Memory B cell (primary cell): ENCODE results near the gene KLHL3.

Experiments
- ATAC-seq: fragments of 150-1000 bp; cut with Tn5 transposase; 2 replicates; pipeline ENCODE4 v1.10.0; 2021; ENCODE audit warnings: low read depth, mild to moderate bottlenecking, moderate library complexity
- DNase-seq, 2 donors: peaks; one replicate each; pipeline ENCODE4 v3.0.0; 2022; ENCODE audit warnings: low spot score in 2 of 2
- H3K27ac Mint-ChIP-seq: one replicate; pipeline ENCODE4 v1.8.0; 2022; ENCODE audit warnings: mild to moderate bottlenecking, moderate library complexity, mixed read lengths
- H3K27me3 Mint-ChIP-seq: one replicate; pipeline ENCODE4 v1.8.0; 2022; ENCODE audit warnings: mixed read lengths
- H3K36me3 Mint-ChIP-seq: one replicate; pipeline ENCODE4 v1.8.0; 2022; ENCODE audit warnings: mild to moderate bottlenecking, mixed read lengths
- H3K4me1 Mint-ChIP-seq: one replicate; pipeline ENCODE4 v1.8.0; 2022; ENCODE audit warnings: mixed read lengths
- H3K4me3 Mint-ChIP-seq: one replicate; pipeline ENCODE4 v1.8.0; 2022; ENCODE audit warnings: mild to moderate bottlenecking, moderate library complexity, mixed read lengths
- H3K9me3 Mint-ChIP-seq: one replicate; pipeline ENCODE4 v1.8.0; 2022; ENCODE audit warnings: mixed read lengths

KLHL3 gene

DNA sequence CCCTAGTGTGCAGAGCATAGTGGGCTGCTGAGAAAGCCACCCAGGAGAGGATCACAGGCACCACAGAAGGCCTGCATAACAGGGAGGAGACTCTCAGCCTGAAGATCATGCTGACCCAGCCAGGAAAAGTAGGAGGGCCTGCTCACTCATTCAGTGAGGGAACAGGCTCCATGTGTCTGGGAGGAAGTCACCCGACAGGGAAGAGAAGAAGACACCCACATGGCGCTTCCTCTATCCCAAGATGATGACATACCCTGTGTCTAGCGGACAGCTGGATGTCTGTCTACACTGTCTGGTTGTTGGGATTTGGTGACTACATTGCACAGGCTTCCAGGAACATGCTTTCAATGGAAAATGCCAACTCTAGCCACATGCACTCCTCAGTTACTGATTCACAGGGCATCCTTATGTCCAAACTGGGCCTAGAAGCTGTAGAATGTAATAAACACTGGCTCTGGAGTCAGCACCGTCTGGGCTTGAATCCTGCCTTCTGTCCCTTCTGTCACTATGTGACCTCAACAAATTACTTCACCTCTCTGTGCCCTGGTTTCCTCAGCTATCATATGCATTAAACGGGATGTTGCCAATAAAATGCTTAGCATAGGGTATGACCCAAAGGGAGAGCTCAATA is 47.6 kb downstream of the KLHL3 start:
- Mint-ChIP-seq H3K36me3 (peaks cover 20% of the 10 kb centered on the region), H3K27me3 (peaks cover 5% of the 10 kb centered on the region), H3K27ac (no peak overlapping the region), H3K4me3 (no peak overlapping the region), H3K4me1 (no peaks in the 10 kb centered on the region), H3K9me3 (no peaks in the 10 kb centered on the region)
- no peak for ATAC-seq
- DNase-seq = no peak

DNA sequence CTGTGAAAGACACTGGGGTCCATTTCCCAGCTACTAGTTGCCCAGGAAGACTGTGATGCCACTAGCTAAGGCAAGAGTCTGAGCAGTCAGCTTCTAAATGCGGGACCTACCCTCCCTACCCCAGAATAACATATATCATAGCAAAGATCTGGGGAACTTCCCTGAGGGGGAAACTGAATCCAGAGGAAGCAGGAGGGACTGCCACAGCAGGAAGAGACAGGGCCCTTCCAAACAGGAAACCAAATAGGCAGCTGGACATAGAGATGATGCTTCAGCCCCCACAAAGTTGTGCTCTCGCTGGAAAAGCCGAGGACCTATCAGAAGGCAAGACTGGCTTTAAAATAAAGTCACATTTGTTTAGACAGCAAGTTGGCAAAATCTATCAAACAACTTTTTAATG is 51.1 kb downstream of the KLHL3 start:
- no peaks in the 10 kb centered on the region for H3K9me3 Mint-ChIP-seq
- H3K36me3 Mint-ChIP-seq = peaks cover 17% of the 10 kb centered on the region
- H3K4me3 Mint-ChIP-seq = no peak overlapping the region
- no peaks in the 10 kb centered on the region for H3K4me1 Mint-ChIP-seq
- H3K27ac Mint-ChIP-seq = no peak overlapping the region
- DNase-seq (no peak), ATAC-seq (no peak)
- H3K27me3 Mint-ChIP-seq = peaks cover 5% of the 10 kb centered on the region

DNA sequence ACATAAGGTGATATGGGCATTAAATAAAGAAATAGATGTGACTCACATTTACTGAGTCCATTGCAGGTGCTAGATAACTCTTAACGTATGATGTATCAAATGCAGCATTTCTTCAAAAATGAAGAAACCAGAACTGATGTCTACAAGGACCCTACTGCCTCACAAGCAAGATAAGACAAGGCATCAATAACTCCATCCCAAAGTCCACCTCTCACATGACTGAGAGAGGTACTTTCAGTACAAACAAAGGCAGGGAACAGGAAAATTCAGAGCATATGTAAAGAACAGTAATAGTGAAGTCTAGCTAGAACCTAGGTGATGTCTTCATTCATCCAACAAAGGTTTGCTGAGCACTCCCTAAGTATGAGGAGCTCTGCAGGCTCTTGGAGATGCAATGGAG is 54.7 kb downstream of the KLHL3 start:
- no peak overlapping the region for H3K4me3 Mint-ChIP-seq
- H3K27ac Mint-ChIP-seq = no peak overlapping the region

DNA sequence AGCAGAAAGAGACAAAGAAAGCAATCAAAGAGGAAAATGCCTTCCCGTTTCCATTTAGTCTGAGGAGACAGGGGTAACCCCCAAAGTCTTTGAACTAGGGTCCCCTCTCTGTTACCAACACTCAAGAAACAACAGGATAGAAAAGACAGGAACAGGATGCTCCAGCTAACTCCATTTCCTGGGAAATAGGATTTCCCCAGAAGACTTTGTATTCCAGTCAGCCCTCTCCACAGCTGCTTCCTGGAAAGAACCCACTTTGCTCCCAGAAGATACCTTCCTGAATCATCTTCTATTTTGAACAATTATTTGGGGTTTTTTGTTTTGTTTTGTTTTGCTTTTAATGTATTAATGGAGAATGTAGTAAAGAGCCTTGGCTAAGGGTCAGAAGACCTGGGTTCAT is 56.0 kb downstream of the KLHL3 start:
- Mint-ChIP-seq H3K4me3 (no peak overlapping the region), H3K36me3 (peaks cover 17% of the 10 kb centered on the region), H3K27me3 (peaks cover 3% of the 10 kb centered on the region), H3K27ac (no peak overlapping the region), H3K9me3 (no peaks in the 10 kb centered on the region), H3K4me1 (no peaks in the 10 kb centered on the region)
- DNase-seq = no peak
- no peak for ATAC-seq

More for the DNA sequence above, 54.7 kb downstream of the KLHL3 start:
- no peaks in the 10 kb centered on the region for H3K4me1 Mint-ChIP-seq
- no peak for DNase-seq
- H3K36me3 Mint-ChIP-seq = peaks cover 17% of the 10 kb centered on the region
- H3K9me3 Mint-ChIP-seq = no peaks in the 10 kb centered on the region
- H3K27me3 Mint-ChIP-seq = peaks cover 3% of the 10 kb centered on the region
- ATAC-seq = no peak

DNA sequence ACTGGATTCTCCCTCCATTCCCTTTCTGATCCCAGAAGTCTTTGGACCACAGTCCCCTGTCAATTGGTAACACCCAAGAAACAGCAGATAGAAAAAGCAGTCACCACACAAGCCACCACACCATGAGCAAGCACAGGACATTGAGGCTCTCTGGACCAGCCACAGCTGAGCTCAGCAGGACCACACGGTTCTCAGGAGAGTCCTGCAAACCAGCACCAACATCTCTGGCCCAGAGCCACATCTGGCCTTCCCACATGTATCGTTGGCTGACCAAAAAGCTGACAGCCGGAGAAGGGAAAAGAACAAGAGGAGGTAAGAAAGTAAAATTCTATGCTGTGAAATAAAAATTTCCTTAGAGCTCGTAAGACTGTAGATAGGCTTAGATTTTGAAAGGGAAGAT is 56.7 kb downstream of the KLHL3 start:
- Mint-ChIP-seq H3K27ac (no peak overlapping the region), H3K4me1 (no peaks in the 10 kb centered on the region), H3K36me3 (peaks cover 13% of the 10 kb centered on the region), H3K27me3 (peaks cover 3% of the 10 kb centered on the region), H3K9me3 (no peaks in the 10 kb centered on the region), H3K4me3 (no peak overlapping the region)
- no peak for ATAC-seq
- DNase-seq = no peak

DNA sequence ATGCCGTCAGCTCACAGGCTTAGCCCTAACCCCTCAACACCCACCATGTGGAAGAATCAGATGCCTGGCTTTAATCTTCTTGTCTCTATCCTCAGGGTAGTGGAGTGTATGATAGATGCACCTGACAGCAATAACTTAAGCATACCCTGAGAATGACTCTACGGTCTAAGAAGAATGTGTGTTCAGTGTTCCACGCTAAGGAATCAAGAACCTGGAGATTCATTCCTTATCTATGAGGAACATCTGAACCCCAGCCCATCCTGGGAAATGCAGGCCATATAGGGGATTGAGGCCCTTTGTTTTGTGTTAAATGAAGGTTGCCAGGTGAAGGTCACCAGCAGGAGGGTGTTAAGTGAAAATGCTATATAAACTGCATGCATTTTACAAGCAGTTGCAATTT is 63.0 kb downstream of the KLHL3 start:
- DNase-seq (no peak), ATAC-seq (no peak)
- Mint-ChIP-seq H3K4me1 (no peaks in the 10 kb centered on the region), H3K9me3 (no peaks in the 10 kb centered on the region), H3K27me3 (no peaks in the 10 kb centered on the region), H3K36me3 (peaks cover 6% of the 10 kb centered on the region), H3K4me3 (no peak overlapping the region), H3K27ac (no peak overlapping the region)

DNA sequence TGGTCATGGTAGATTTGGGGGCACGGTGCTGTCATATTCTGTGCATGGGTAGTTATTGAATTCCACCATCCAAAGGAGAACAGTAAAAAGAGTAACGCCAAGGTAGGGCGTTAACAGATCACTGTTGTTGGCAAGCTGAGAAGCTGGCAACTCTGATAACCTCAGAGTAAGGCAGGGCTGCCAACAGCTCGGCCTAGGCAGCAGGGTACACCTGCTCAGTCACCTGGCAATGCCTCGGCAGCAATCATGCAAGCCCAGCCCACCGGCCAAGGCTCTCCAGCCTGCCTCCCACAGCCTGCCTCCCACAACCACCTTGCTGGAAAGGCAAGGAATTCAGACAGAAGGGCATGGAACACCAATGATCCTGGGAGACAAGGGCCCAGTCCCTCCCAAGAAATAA is 63.9 kb downstream of the KLHL3 start:
- no peak for ATAC-seq
- DNase-seq = no peak
- Mint-ChIP-seq H3K9me3 (no peaks in the 10 kb centered on the region), H3K27ac (no peak overlapping the region), H3K36me3 (peaks cover 3% of the 10 kb centered on the region), H3K27me3 (no peaks in the 10 kb centered on the region), H3K4me3 (no peak overlapping the region), H3K4me1 (no peaks in the 10 kb centered on the region)

DNA sequence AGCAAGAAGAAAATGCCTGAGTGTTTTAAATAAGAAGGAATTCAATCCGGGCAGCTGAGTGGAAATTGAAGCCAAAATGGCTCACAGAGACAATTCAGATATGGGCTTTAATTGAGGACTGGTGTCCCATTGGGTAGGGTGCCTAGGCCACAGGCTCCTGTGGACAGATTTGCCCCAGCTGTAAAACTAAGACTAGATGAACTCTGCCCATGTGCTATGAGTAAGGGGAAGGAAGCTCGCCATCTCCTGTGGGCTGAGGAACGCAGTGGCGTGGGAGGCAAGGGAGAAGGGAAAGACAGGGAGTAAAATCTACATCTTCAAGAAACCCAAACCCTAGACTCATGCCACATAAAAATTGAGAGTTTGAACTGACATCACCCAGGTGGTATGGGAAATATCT is 66.1 kb downstream of the KLHL3 start:
- no peak overlapping the region for H3K27ac Mint-ChIP-seq
- no peaks in the 10 kb centered on the region for H3K27me3 Mint-ChIP-seq
- no peak overlapping the region for H3K4me3 Mint-ChIP-seq
- H3K9me3 Mint-ChIP-seq = no peaks in the 10 kb centered on the region
- DNase-seq = no peak
- ATAC-seq = no peak
- H3K36me3 Mint-ChIP-seq = peaks cover 2% of the 10 kb centered on the region
- peaks cover 9% of the 10 kb centered on the region for H3K4me1 Mint-ChIP-seq

DNA sequence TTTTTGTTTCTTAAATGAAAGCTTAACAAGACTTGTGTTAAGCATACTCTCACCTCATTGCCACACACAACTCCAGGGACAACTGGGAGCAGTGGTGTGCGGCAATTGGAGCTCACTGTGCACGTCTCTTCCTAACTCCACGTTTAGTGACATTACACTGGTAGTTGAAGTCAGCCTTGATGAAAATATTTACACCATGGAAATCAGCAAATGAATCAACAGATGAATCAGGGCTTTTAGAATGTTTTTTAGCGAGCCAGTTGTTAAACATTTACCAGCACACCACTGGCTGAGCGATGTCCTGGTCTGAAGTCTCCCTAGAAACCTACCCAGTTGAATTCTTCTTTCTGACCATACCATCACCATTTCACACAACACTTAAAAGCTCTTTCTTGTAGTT is 67.3 kb downstream of the KLHL3 start:
- no peak overlapping the region for H3K4me3 Mint-ChIP-seq
- no peak for ATAC-seq

DNA sequence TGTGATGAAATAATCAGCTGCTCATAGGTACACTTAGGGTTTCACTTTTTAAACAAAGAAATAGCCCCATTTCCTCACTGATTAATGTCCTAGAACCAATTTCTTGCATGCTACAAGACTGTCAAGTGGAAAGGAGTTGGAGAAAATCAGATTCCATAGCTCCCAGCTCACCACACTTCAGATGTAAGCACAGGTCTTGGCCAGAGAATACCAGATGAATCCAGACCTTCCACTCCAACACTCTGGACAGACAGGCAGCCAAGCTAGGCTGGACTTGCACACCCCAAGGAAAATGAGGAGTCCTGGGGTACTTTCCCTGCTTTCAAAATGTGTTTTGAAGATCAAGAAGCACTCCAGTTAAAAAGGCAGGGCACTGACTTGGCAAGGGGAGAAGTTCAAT is 68.5 kb downstream of the KLHL3 start:
- H3K27me3 Mint-ChIP-seq = no peaks in the 10 kb centered on the region
- H3K4me1 Mint-ChIP-seq = peaks cover 9% of the 10 kb centered on the region
- ATAC-seq = no peak
- H3K27ac Mint-ChIP-seq = no peak overlapping the region
- H3K4me3 Mint-ChIP-seq = no peak overlapping the region
- DNase-seq = no peak
- H3K9me3 Mint-ChIP-seq = no peaks in the 10 kb centered on the region
- peaks cover 2% of the 10 kb centered on the region for H3K36me3 Mint-ChIP-seq

More for the DNA sequence above, 67.3 kb downstream of the KLHL3 start:
- Mint-ChIP-seq H3K27me3 (no peaks in the 10 kb centered on the region), H3K9me3 (no peaks in the 10 kb centered on the region), H3K36me3 (peaks cover 2% of the 10 kb centered on the region), H3K27ac (no peak overlapping the region), H3K4me1 (peaks cover 9% of the 10 kb centered on the region)
- no peak for DNase-seq

DNA sequence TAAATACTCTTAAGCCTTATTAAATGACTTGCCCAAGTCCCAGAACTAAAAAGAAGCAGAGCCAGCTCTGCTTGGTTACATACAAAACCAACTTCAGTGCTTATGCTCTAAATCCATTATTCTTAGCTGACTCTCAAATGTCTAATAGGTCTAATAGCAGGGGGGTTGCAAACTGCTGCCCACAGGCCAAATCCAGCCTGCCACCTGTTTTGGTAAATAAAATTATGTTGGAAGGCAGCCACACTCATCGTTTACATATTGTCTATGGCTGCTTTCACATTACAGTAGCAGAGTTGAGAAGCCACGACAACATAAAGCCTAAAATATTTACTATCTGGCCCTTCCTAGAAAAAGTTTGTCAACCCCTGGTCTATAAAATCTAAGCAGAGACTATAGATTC is 69.0 kb downstream of the KLHL3 start:
- no peaks in the 10 kb centered on the region for H3K27me3 Mint-ChIP-seq
- ATAC-seq = no peak
- DNase-seq = no peak
- no peak overlapping the region for H3K27ac Mint-ChIP-seq
- H3K9me3 Mint-ChIP-seq = no peaks in the 10 kb centered on the region
- H3K36me3 Mint-ChIP-seq = peaks cover 2% of the 10 kb centered on the region
- no peak overlapping the region for H3K4me3 Mint-ChIP-seq
- peaks cover 9% of the 10 kb centered on the region for H3K4me1 Mint-ChIP-seq

DNA sequence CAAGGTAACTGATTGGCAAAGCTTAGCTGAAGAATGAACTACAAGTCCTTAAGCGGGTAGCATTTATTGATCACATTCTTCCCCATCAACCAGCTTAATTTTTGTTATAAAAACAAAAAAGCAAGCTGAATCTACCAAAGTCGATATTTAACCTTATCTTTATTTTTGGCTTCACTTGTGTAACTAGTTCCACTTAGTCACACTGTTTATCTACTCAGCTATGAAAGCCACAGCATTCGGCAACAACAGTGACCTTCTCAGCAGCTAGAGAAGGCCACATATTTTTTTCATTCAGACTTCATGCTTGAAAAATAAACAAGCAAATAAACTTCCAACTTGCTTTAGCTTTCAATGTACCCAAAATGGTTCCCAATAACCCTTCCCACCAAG is 69.4 kb downstream of the KLHL3 start:
- Mint-ChIP-seq H3K27me3 (no peaks in the 10 kb centered on the region), H3K9me3 (no peaks in the 10 kb centered on the region), H3K36me3 (peaks cover 2% of the 10 kb centered on the region), H3K27ac (no peak overlapping the region), H3K4me1 (peaks cover 9% of the 10 kb centered on the region), H3K4me3 (no peak overlapping the region)
- DNase-seq = no peak
- no peak for ATAC-seq

DNA sequence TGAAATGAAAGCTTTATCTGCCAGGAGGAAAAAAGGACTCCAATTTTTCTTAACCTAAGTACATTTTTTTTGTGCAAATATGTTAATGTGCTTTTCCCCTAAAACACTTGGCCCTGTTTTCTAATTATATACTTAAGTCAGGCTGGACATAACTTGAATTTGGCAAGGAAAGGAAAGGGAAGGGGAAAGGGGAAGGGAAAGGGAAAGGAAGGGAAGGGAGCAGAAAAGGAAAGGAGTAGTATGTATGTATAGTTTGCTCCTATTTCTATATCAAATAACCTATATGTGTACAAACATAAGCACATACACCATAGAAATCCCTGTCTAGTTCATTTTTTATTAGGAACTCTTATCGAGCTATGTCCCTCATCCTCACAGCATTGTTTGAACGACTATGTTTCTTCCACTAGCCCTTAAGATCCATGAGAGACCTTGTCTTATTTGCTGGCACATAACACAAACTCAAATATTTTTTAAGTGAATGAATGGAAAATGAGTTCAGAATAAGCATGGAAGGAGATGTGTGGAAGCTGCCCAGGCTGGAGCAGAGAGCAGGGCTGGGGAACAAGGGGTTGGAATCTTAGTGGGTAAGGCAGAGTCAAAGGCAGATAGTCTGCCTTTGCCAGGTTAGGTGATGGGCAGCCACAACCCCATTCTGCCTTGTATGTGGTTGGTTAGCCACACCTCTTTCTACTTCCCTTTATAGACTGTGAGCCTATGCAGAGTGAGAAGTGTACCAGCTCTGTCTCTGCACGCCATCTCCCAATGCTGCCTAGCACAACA is 70.0 kb downstream of the KLHL3 start:
- Mint-ChIP-seq H3K9me3 (no peaks in the 10 kb centered on the region), H3K36me3 (no peaks in the 10 kb centered on the region), H3K4me1 (peaks cover 9% of the 10 kb centered on the region), H3K27me3 (no peaks in the 10 kb centered on the region), H3K27ac (no peak overlapping the region), H3K4me3 (no peak overlapping the region)
- DNase-seq (no peak), ATAC-seq (peak; percentile 100)

DNA sequence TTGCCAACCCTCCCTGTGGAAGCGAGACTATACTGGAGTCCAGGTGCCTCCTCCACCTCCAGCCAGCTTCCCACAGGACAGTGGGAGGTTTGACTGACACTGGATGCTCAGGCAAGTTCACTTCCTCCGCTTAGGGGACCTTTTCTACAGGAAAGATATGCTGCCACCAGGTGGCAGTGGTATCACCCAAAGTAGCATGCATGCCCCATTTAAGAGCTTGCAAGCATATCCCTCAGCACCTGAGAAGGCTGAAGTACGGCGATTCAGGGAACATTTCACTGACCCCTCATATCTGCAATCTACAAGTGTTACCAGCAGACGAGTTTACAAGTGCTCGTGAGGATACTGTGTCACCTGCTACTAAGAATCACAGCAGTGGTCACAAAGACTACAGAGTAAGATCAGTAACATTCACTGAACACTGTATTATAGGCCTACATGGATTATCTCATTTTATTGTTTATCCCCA is 75.5 kb downstream of the KLHL3 start:
- DNase-seq = peak; percentile 36 to 55
- no peaks in the 10 kb centered on the region for H3K36me3 Mint-ChIP-seq
- H3K4me3 Mint-ChIP-seq = no peak overlapping the region
- H3K27ac Mint-ChIP-seq = no peak overlapping the region
- no peaks in the 10 kb centered on the region for H3K27me3 Mint-ChIP-seq
- no peaks in the 10 kb centered on the region for H3K4me1 Mint-ChIP-seq
- no peaks in the 10 kb centered on the region for H3K9me3 Mint-ChIP-seq
- ATAC-seq = peak; percentile 73

DNA sequence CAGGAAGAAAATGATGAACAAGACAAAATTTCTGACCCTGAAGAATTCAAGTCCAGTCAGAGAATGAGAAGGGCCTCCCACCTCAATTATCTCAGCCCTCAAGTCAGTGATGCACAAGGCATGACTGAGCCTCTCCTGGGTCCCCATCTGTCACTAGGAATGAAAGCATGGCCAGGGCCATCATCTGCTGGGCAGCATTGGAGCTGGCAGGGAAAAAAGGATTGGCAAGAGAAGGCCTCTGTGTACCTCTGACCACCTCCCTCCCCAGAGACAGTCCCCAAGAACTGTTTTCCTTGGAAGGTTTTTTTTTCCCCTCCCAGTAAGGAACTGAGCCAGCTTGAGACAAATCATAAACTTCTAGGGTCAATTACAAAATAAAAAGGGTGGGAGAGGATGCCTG is 76.7 kb downstream of the KLHL3 start:
- Mint-ChIP-seq H3K27me3 (no peaks in the 10 kb centered on the region), H3K4me3 (no peak overlapping the region), H3K9me3 (no peaks in the 10 kb centered on the region), H3K4me1 (no peaks in the 10 kb centered on the region), H3K36me3 (no peaks in the 10 kb centered on the region), H3K27ac (no peak overlapping the region)
- no peak for DNase-seq
- ATAC-seq = no peak
